Activated CD8-positive, alpha-beta memory T cell treated with anti-CD3 and anti-CD28 coated beads for 48 hours (primary cell): ENCODE measurements around the gene RIMKLB.
"Not testable (repeated sequence)": the region's sequence is repeated elsewhere in the genome, so short reads cannot be mapped to it uniquely, and the experiment has no call there.

Experiments
- DNase-seq, 3 experiments: peaks; one replicate each; pipeline ENCODE4 v3.0.0-alpha.2; 2020; ENCODE audit warnings: low read depth in 2 of 3, low spot score in 2 of 3

Gene RIMKLB

DNA sequence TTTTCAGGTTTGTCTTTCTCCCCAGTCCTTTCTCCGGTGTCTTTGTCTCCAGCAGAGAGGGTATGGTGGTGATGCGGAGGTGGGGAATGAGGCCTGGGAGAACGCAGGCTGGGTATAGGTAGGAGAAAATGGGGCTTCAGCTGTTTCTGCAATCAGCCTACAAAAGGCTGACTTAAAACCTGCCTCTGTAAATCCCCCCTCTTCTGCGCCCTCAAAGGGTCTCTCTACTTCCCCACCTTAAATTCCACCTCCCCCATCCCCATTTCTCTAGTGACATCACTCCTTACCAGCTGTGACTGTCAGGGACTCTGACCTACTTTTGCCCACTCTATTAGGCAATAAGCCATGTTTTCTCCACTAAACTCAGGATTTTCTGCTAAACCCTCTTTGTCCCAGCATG lies 8.1 kb upstream of the RIMKLB start:
- DNase-seq = no peak

DNA sequence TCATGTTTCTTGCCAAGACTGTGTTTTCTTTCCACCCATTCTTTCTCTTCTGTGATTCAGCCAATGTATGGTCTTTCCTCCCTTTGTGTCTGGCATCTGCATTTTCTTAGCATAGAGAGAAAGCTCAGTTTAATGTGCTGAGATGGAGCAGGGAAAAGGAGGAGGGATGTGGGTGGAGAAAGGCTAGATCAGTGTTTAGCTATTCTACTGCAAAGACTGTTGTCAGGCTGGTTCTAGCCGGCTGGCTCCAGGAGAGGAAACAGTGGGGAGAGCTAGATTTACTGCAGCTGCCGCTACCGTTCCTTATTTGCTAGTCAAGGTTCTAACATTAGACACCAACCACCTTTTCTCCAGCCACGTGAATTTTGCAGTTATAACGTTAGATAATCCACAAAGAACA lies 5.2 kb upstream of the RIMKLB start:
- no peak for DNase-seq

DNA sequence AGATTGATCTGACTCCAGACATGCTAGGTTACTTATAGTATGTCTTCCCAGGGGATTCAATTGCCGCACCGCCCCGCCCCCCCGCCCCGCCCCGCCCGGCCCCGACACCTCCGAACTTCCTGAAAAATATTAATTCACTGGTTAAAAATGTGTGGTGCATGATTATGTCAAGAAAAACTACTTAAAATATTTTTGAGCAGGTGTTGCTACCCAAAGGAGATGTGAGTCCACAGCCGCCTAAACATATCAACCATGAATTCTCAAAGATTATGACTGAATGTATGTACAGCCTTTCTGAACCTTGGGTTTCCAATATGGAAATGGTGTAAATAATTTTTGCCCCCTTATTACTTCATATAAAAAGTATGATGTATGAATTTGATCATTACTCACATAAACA lies 2.7 kb upstream of the RIMKLB start:
- no peak for DNase-seq

DNA sequence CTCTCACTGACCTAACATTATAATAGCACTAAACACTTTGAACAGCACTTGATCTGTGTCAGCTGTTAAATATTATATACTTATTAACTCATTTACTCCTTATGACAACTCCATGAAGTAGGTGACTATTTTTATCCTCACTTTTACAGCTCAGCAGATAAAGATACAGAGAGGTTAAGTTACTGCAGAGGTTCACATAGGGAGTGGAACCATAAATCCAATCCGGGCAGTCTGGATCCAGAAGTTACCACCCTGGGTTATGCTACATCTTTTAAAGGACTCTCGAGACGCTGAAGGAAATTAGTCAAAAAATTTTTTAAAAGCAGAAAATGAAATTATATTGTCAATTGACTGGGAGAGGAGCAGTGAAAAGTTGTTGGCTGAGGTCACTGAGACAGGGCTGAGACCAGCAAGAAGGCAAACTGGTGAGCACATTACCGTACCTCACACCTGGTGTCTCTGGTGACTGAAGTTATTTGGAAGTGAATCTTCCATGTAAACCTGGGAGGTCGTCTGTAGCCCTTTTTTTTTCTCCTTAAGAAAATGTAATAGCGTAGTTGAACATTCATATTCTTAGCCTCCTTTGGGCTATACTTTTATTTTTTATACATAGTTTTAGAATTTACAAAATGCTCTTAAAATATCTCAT lies 1.2 kb upstream of the RIMKLB start:
- no peak for DNase-seq

DNA sequence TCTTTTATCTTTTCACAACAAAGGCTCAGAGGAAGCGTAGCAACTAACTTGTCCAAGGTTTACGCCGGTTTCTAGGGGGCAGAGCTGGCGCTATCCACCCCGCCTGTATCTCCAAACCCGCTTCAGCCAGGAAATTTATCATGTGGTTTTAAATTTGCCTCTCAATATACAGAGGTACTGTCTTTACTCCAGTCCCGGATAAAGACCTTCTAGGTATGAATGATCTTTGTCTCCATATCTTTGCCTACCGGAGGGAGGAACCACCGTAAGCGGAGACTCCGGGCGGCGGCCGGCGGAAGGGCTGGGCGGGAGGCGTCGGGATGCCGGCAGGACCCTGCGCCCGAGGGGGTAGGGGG lies 693 bp upstream of the RIMKLB start:
- DNase-seq = no peak

DNA sequence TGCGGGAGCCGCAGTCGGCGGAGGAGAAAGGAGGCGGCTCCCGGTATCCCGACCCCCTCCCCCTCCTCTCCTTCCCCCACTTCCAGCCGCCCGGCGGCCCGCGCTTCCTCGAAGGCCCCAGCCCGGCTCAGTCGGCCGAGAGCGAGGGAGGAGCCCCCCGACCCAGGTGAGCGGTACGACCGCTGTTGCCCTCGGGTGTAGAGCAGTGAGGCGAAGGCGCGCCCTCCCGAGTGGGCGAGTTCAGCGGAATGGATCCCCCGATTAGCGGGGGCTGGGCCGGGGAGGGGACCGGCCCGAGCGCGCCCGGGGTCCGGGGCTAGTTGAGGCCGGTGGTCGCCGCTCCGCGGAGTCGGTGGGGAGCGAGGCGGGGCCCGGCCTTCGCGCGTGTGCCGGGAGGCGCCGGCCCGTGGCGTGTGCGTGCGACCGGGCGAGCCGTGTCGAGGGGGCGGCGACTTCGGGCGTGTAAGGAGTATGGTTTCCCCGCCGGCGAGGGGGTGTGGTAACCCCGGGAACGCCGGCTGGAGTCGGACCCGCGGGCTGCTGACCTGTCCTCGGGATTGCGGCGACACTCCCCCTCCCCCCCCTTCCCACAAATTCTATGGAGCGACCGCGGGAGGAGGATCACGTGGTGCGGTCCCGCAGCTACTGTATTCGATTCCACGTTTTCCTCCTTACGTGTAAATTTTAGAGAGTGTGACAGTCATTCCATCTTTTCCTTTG lies 501 bp downstream of the RIMKLB start:
- peak; percentile 4 to 23 (median 7) for DNase-seq

DNA sequence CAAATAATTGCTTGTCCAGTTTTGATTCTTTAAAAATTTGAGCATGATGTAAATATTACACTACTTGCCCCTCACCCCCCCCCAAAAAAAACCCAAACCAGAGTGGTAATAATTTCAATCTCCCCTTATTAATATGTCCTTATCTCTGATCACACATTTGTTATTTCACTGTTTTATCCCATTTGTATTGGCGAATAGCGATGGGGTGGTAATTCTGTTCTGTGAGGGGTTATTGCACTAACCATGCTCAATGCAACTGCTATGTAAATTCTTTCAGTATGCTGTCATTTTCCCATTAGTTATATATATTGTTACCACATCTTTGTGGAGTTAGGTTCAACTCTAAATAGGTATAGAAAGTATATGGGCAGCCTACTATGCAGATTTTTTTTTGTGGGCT lies 1.1 kb downstream of the RIMKLB start:
- no peak for DNase-seq

DNA sequence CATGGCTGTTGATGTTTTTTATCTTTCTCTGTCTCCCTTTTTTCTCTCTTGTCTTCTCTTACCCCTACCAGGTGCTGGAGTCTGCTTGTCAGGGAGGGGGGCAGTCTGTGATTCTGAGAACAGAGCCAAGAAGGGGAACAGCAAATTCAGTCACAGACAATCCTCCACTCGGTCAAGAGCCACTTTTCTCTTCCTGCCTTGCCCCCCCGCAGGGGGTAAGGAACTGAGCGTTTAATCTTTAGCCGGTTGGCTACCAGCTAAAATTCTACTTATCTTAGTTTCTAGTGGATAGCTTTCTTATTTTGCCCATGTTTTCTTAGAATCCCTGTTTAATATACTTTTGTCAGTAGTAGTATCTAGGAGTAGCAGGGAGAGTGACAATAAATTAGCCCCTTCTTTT lies 1.9 kb downstream of the RIMKLB start:
- no peak for DNase-seq

DNA sequence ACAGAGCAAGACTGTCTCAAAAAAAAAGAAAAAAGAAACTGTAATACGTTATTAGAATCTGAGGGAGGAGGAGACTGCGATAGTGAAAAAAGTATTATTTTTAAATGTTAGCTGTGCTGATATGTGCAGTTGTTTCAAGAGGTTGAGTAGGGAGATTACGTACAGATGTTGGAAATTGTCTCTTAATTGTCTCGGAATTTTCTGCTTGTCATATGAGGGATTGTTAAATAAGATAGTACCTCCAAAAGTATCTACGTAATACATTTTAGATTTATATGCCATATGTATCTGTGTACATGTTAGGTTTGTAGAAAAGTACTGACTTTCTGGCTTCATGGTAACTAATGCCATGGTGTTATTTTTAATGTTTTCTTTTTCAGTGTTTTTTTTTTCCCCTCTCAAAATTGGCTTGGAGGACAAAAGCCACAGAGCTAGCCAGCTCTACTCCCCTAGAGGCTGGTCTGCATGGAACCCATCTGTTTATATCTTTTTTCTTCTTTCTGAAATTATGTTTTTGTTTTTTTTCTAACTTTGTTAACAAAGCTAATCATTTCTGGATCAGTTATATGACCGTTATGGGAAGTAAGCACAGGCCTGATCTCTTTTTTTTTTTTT lies 3.4 kb downstream of the RIMKLB start:
- no peak for DNase-seq

DNA sequence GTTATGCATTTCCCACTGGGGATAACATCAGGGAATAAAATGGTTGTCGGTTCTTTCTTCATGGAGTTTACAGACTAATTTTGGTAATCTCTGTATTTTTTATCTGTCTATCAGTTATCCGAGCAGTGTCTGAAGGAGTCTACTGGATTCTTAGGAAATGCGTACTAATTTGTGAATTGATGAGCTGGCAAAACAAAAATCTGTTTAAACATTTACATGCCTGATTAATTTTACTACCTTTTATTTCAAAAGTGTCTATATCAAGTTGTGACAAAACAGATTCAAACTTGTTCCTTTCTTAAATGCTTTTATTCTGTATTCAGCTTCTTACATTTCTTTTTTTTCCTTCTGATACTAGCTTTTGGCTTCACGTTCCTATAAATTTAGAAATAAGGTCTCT lies 4.4 kb downstream of the RIMKLB start:
- no peak for DNase-seq

DNA sequence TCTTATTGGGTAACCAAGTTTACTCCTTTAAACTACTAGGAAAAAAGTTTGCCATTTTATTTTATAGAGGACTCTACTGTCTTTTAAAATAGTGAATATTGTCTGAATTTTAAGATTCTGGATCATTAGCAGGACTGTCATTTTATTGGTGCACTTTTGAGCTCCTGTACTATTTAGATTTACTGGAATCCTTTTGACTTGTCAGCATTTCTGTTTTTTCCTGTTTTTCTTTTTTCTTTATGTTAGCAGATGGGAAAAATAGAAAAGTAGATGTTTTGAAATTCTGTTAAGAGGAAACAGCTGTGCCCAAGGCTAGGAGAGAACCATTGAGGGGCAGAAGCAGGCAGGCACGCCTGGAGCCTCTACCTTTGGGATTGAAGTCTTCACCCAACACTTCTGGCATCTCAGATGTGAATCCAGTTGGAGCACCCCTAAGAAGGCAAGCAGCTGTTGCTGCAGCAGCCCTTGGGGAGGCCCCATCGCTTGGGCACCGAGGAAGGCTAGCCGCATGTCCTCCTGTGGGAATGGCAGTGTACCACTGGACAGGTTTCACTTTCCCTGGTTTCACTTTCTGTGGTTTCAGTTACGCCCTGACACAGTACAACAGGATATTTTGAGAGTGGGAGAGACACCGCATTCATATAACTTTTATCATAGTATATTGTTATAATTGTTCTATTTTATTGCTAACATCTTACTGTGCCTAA lies 11.5 kb downstream of the RIMKLB start:
- DNase-seq = no peak

DNA sequence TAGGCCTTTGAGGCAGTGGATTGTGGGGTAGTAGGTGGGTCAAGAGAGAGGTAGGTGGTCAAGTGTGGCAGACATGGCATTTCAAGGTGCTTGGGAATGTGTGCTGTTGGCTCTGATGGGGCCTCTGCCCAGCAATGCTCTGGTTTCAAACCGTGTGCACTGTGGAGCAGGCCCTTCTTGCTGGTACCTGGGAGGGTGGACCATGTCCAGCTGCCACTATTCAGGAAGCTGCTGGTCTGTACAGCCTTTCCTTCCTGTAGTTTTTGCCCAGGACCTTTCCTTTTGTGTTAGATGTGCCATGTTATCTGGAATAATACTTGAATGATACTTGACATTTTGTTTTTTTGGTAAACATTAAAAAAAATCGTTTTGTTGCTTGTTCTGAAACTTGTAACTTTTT lies 14.8 kb downstream of the RIMKLB start:
- DNase-seq = no peak

DNA sequence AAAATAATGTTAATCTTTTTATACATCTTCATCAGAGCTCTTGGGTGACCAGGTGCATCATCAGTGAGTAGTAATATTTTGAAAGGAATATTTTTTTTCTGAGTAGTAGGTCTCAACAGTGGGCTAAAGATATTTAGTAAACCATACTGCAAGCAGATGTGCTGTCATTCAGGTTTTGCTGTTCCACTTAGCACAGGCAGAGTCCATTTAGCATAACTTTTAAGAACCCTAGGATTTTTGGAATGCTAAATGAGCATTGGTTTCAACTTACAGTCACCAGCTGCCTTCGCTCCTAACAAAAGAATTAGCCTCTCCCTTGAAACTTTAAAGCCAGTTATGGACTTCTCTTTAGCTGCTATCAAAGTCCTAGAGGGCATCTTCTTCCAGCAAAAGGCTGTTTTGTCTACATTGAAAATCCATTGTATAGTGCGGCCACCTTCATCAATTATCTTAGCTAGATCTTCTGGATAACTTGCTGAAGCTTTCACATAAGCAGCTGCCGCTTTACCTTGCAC lies 24.6 kb downstream of the RIMKLB start:
- no peak for DNase-seq

DNA sequence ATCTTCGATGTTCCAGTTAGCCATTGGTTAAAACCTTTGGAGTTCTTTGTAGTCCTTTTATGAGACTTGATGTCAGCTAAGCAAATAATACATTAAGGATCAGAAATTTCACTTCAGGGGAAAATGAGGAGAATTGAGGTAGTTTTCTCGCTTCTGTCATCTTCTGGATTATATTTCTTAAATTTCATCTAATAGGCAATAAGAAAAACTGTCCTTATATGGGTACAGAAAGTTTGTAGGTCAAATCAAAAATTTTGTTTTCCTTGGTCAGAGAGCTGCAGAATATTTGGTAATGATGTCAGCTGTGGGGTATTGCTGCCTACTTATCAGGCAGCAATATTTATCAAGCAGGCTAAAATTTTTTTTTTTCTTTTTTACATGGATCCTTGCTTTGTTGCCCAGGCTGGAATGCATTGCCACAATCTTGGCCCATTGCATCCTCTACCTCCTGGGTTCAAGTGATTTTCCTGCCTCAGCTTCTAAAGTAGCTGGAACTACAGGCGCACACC lies 37.1 kb downstream of the RIMKLB start:
- no peak for DNase-seq

DNA sequence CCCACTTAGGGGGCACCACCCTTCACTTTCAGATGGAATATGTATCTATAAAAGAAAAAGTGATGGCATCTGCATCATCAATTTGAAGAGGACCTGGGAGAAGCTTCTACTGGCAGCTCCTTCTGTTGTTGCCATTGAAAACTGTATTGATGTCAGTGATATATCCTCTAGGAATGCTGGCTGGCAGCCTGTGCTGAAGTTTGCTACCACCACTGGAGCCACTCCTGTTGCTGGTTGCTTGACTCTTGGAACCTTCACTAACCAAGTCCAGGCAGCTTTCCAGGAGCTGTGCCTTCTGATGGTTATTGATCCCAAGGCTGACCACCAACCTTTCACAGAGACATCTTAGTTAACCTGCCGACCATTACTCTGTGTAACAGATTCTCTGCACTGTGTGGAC lies 44.7 kb downstream of the RIMKLB start:
- DNase-seq = no peak

DNA sequence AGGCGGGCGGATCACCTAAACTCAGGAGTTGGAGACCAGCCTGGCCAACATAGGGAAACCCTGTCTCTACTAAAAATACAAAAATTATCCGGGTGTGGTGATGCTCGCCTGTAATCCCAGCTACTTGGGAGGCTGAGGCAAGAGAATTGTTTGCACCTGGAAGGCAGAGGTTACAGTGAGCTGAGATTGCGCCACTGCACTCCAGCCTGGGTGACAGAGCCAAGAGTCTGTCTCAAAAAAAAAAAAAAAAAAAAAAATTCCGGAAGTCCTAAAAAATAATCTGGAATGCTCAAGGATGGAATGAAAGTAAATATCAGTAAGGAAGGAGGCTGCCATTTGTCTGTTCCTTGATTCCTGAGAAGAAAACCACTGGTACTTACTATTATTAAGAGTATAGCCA lies 45.3 kb downstream of the RIMKLB start:
- not testable (repeated sequence) for DNase-seq

DNA sequence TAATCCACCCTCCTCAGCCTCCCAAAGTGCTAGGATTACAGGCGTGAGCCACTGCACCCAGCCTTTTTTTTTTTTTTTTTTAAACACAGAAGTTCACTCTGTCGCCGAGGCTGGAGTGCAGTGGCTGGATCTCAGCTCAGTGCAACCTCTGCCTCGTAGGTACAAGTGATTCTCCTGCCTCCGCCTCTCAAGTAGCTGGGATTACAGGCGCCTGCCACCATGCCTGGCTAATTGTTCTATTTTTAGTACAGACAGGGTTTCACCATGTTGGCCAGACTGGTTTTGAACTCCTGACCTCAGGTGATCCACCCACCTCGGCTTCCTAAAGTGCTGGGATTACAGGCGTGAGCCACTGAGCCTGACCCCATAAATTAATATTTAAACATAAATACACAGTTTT lies 47.8 kb downstream of the RIMKLB start:
- DNase-seq = not testable (repeated sequence)

DNA sequence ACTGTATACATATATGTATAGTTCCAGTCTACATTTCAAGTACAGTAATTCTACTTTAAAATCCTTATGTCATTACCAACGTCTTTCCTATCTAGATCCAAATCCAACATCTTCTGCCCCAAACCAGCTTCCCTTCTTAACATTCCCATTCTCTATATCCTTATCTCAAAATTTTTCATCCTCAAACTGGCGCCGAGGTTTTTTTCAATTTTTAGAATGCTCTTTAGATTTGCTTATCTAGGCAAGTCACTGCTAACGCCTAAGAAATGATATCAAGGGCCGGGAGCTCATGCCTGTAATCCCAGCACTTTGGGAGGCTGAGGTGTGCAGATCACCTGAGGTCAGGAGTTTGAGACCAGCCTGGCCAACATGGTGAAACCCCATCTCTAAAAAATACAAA lies 48.3 kb downstream of the RIMKLB start:
- no peak for DNase-seq

DNA sequence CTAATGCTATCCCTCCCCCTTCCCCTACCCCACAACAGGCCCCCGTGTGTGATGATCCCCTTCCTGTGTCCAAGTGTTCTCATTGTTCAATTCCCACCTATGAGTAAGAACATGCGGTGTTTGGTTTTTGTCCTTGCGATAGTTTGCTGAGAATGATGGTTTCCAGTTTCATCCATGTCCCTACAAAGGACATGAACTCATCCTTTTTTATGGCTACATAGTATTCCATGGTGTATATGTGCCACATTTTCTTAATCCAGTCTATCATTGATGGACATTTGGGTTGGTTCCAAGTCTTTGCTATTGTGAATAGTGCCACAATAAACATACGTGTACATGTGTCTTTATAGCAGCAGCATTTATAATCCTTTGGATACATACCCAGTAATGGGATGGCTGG lies 62.3 kb downstream of the RIMKLB start:
- not testable (repeated sequence) for DNase-seq

DNA sequence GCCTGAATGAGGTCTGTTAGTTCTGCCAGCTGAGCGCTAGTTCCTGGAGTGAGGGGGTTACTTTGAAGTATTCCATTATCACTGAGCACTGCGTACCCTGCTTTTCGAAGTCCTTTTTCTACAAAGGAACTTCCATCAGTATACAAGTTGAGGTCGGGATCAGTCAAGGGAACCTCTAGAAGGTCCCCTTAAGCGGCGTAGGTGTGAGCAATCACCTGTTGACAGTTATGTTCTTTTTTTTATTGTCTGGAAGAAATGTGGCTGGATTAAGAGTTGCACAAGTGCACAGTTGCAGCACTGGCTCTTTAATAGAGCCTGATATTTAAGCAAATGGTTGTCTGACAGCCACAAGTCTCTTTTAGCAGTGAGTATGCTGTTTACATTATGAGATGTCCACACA lies 64.9 kb downstream of the RIMKLB start:
- DNase-seq = not testable (repeated sequence)

DNA sequence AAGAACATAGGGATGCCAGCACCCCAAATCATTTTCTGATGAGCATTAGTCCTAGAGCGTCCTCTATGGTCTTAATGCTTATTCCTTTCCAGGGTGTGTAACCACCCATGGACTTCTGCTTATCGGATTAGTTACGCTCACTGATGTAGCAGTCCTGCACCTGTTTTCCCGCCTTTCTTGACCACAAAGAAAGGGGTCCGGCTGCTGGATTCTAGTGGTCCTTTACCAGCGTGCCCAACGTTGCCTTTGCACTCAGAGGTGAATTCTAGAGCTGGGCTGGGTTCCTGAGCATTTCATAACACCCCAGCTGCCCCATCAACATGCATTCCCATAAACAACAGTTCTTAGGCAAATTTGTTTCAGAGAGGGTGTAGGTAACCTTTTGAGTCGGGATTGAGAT lies 68.3 kb downstream of the RIMKLB start:
- not testable (repeated sequence) for DNase-seq

DNA sequence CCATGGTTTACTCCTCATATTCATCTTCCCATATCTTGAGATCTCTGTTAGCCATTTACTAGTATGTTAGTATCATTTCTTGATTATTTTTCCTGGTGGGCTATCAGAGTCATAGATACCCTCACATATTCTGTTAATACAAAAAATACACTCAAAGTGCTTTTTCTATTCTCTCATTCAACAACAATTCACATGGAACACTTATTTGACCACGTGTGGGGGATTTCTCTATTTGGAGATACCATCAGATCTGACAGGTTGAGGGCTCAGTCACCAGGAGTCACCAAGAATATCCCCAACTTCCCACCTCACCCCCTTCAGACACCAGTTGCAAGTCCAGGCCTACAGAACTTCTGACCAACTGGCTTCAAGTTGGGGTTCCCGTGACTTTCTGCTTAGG lies 72.7 kb downstream of the RIMKLB start:
- DNase-seq = no peak
